GM18858 (cell line): ENCODE data around the gene NBR1.
"Not testable (repeated sequence)": the region's sequence is repeated elsewhere in the genome, so short reads cannot be mapped to it uniquely, and the experiment has no call there.

Experiments
- ATAC-seq: cut with Tn5 transposase; IDR thresholded peaks from one replicate; pipeline ENCODE4 v1.9.1; 2021; ENCODE audit not compliant: unreplicated experiment

NBR1 gene

DNA sequence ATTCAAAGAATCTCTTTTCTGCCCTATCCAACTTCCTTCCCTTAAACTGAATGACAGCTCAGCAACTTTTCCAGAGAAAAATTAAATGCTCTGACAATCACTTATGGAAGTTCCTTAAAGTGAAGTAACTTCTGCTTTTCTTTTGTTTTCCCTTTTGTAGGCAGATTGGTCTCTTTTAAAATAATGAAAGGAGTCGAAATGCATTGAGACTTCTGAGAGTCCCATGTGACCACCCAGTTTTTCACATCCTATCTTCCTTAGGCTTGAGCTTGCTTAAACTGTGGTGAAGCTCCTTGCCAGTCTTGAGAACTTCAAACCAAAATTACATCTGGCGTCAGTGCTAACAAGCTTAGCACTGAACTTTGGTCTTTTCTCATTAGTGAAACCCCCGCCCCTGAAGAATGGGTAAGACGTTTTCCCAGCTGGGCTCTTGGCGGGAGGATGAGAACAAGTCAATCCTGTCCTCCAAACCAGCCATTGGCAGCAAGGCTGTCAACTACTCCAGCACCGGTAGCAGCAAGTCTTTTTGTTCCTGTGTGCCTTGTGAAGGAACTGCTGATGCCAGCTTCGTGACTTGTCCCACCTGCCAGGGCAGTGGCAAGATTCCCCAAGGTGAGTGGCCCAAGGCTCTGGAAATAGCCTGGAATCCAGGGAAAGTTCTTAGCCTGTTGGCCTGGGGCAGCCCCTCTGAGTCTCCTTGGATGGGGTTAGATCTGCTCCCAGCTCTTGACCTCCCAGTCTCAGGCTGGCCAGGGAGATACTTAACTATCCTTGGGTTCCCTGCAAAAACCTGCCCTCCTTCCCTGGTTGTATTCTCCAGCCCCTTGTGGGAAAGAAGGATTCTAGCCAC is 41.9 kb downstream of the NBR1 start:
- ATAC-seq = no peak

GRCh38 chr17:43213545-43213944 is 42.5 kb downstream of the NBR1 start:
- ATAC-seq = no peak

GRCh38 chr17:43215341-43215740 is 44.3 kb downstream of the NBR1 start:
- no peak for ATAC-seq

- ATAC-seq = no peak
Observed at GRCh38 chr17:43216369-43216761, 45.4 kb downstream of the NBR1 start.

DNA sequence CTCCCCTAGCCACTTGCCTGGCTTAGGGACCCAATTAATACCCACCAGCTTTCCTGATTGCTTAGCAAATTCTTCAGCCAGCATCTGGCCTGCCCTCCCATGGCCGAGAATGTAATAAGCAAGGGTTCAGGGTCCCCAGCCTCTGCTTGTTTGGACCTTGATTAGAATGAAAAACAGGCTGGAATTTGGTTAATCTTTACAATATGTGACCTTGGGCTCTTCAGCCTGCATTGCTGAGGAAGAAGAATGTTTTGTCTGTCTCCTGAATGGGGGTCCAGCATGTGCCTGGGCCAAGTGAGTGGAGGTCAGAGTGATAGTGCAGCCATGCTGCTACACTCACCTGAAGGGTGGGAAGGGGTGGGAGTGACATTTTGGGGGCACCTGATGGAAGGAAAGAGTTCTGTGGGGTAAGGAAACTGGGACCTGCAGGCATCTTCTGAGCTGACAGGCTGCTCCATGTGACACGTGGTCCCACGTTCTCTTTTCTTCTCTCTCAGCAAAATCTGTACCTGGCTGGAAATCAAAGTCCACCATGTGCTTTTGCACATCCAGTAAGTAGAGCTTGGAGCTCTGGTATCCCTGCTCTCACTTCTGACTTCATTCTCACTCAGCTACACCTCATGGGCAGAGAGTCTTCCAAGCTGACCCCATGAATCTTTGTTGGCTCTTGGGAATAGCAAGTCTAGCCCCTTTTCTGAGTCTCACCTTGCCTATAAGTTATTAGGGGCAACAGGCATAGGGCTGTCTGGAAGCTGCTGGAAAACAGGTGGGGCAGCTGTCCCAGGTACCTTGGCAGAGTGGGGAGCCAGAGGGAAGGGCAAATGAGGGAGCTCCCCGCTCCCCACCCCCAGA is 46.0 kb downstream of the NBR1 start:
- ATAC-seq = no peak

GRCh38 chr17:43217614-43218087 is 46.6 kb downstream of the NBR1 start:
- no peak for ATAC-seq

- no peak for ATAC-seq
Observed at GRCh38 chr17:43219001-43219400, 48.0 kb downstream of the NBR1 start.

- no peak for ATAC-seq
Observed at GRCh38 chr17:43219746-43220380, 48.8 kb downstream of the NBR1 start.

DNA sequence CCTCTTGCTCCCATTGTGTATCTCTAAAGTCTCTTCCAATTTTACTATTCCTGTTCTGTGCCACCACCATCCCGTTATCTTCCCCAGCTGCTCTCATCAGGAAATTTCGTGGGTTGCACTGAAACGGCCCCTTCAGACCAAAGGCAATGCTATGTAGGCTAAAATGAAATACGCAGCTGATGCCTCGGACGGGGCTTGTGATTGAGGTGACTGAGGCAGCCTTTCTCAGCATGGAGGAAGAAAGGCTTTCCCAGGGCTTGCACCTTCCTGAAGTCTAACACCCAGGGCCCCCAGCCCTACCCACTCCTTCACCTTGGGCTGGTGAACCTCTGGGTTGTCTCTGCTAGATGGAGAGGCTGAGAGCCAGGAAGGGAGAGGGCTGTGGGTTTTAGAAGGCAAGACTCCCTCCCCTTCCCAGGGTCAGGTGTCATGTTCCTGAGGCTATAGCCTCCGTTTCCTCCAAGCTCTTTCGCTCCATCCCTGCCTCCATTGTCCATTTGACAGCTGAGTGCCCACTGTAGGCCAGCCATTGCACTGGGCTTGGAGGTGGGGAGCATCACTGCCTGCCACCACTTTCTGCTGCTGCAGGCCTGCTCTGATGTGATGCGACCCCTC is 49.6 kb downstream of the NBR1 start:
- ATAC-seq = no peak

DNA sequence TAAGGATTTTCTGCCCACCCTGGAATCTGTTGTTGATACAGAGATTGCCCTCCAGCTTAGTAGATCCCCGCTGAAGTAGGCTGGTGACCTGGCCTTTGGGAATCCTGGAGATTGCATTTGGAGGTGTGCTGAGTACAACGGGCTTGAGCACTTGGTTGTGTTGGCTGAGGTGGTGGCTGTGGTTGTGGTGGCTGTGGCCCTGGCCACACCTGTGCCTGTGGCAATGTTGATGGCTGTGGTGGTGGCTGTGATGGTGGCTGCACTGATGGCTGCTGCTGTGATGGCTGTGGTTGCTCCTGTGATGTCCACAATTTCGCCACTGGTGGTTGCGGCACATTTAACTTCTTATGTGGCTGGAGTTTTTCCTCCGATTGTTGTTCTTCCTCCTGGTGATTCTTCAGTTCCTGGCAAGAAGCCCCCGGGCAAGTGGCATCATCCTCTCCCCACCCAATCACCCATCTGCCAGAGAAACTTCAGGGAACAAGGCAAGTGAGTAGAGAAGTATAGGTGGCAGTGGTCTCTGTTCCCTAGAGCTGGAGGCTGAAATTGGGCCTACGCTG is 53.2 kb downstream of the NBR1 start:
- no peak for ATAC-seq

DNA sequence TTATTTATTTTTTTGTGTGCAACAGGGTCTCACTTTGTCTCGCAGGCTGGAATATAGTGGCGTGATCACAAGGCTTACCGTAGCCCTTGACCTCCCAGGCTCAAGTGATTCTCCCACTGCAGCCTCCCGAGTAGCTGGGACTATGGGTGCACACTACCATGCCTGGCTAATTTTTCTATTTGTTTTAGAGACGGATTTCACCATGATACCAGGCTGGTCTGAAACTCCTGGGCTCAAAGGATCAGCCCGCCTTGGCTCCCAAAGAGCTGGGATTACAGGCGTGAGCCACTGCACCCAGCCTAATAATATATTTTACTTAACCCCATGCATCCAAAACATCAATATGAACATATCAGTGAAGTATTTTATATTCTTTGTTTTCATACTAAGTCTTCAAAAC is 55.4 kb downstream of the NBR1 start:
- ATAC-seq = no peak

DNA sequence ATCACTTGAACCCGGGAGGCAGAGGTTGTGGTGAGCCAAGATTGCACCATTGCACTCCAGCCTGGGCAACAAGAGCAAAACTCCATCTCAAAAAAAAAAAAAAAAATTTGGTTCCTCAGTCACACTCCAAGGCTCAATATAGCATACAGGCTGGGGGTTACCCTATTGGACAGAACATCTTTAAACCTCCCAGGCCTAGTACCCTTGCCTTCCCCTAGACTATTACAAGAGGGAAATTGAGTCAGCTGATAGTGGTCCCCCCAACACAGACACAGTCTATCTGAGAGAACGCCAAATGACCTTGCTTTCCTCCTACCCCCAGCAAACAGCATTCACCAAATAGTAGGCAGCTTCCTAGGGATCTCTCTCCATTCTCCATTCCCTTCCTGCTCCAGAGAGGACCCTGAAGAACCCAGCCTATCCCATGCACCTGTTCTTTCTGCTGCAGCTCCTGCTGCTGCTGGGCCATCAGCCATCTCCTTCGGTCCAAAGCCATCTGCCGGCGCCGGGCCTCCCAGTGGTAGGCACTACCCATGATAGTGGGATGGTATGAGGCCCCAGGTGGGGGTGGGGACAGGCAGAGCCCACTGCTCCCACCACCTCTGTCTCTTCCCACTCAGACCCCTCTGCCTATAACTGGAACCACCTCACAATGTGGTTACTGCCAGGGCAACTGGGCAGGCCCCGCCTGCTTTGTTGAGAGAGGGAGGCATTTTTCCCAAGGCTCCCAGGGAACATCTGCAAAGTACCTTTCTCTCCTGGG is 57.2 kb downstream of the NBR1 start, which contains the start of gene CCDC200:
CCDC200 (minus strand) TSS at position 604 of the 763 bp plus-strand sequence; CDS start at position 535, 69 bp downstream.
- not testable (repeated sequence) for ATAC-seq

DNA sequence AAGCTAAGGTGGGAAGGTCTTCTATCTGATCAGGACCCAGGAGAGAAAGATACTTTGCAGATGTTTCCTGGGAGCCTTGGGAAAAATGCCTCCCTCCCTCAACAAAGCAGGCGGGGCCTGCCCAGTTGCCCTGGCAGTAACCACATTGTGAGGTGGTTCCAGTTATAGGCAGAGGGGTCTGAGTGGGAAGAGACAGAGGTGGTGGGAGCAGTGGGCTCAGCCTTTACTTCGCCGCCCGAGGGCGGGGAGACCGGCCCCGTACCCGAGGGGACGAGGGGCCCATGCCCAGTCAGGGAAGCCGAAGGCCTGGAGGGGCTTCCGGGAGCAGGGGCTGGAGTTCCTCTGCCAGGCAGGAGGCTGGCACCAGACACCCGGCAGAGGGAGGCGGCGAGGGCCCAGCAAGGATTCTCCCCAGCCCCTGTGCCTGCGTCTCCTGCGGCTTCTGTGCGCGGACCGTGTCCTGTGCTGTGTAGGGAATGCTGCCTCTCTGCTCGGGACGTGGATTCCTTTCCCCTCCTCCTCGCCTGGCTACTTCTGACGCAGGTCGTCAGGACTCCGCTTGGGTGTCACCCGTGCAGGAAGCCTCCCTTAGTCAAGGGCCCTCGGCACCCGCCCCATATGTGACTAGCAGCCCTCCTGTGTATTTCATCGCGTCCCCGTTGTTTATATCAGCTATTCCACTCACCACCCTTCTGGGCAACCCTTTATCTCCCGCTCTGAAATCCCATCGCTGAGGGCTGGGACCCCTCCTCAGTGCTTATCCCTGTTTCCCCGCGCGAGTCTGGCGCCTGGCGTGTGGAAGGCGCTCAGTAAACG is 60.4 kb downstream of the NBR1 start:
- not testable (repeated sequence) for ATAC-seq

DNA sequence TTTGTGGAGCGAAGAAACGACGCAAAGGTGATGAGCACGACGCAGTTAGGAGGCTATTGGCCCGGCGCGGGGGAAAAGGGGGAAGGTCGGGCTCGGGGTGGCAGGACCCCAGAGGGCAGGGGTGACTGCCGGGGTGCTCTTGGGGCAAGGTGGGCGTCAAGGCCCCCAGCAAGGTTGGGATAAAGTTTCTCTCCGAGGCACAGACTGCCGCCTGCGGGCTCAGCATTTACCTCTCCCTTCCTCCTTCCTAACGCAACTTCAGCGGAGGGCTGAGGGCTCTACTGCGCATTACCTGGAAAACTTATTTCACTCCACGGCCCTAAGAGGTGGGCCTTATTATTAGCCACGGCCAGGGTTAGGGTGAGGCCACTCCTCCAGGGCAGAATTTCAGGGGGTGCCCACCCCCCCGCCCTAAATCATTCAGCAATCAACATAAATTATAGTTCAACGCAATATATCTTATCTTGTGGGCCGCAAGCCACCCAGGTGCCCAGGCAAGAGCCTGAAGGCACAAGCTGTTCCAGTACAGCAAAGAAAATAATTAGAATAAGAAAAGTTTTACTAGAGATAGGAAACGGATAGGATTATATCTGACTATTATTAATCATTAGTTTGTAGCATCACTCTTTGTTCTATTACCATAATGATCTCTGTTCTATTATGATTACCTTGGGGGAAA is 61.1 kb downstream of the NBR1 start:
- not testable (repeated sequence) for ATAC-seq

DNA sequence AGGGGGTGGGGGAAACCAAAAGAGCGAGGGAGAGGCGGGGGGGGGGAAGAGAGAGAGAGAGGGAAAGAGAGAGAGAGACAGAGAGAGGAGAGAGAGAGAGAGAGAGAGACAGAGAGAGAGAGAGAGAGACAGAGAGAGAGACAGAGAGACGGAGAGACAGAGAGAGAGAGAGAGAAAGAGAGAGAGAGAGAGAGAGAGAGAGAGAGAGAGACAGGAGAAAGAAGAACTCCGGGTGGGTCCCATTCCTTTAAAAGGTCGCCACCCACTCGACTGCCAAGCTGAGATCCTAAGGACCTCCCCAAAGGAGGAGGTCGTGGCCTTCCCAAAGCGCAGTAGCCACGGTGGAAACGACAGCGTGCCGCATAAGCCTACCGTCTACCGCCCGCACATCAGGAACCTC is 62.2 kb downstream of the NBR1 start:
- ATAC-seq = not testable (repeated sequence)

- ATAC-seq = not testable (repeated sequence)
Observed at GRCh38 chr17:43233877-43234276, 62.9 kb downstream of the NBR1 start, which contains the start of gene RNU2-1. RNU2-1 (minus strand) TSS chr17:43233977.

DNA sequence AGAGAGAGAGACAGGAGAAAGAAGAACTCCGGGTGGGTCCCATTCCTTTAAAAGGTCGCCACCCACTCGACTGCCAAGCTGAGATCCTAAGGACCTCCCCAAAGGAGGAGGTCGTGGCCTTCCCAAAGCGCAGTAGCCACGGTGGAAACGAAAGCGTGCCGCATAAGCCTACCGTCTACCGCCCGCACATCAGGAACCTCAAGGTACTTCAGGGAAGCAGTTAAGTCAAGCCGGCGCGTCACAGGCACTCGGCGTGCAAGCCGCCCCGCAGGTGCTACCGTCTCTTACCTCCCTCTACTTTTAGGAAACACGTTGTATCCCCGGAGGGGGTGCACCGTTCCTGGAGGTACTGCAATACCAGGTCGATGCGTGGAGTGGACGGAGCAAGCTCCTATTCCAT is 68.6 kb downstream of the NBR1 start:
- not testable (repeated sequence) for ATAC-seq
